HFFc6 (cell line): Measurements from ENCODE around the gene SLC16A8. TPM values are rescaled to one million over a fixed set of nuclear protein-coding genes. Genes with fewer than 3 reads are reported as not detected.
"Not testable (repeated sequence)": the region's sequence is repeated elsewhere in the genome, so short reads cannot be mapped to it uniquely, and the experiment has no call there.

ENCODE experiments used
- DNase-seq: peaks from one replicate; pipeline ENCODE4 v3.0.0-alpha.2; 2018
- H3K27ac Mint-ChIP-seq: 2 replicates; pipeline ENCODE4 v1.8.0; 2020; ENCODE audit warnings: mild to moderate bottlenecking, mixed read lengths
- H3K27me3 Mint-ChIP-seq: 2 replicates; pipeline ENCODE4 v1.8.0; 2021; ENCODE audit warnings: mild to moderate bottlenecking, moderate library complexity, mixed read lengths; ENCODE audit not compliant: insufficient read depth
- H3K36me3 Mint-ChIP-seq: 2 replicates; pipeline ENCODE4 v1.8.0; 2021; ENCODE audit warnings: low read depth, mixed read lengths
- H3K4me1 Mint-ChIP-seq: 2 replicates; pipeline ENCODE4 v1.8.0; 2020; ENCODE audit warnings: low read depth, mixed read lengths
- H3K4me3 Mint-ChIP-seq: 2 replicates; pipeline ENCODE4 v1.8.0; 2020; ENCODE audit warnings: mild to moderate bottlenecking, moderate library complexity, mixed read lengths
- H3K9me3 Mint-ChIP-seq: 2 replicates; pipeline ENCODE4 v1.8.0; 2020; ENCODE audit warnings: mild to moderate bottlenecking, mixed read lengths
- CTCF ChIP-seq: fragments of 200-600 bp; sonication (generic); IDR thresholded peaks from 2 replicates; pipeline ENCODE4 v1.5.0; 2021; ENCODE audit warnings: antibody characterized with exemption, mild to moderate bottlenecking
- total RNA-seq, 6 experiments: library from RNA; stranded (reverse); fragmentation: NEBNext Ultra II Directional; extraction: Animal tissue kit (Norgen Biotek cat#: 25700); gene quantifications; 2 replicates in 1 of 6; 3 replicates in 5 of 6; pipeline ENCODE4 v1.2.3, GENCODE V29; 2021

The SLC16A8 gene
- total RNA-seq, 6 experiments from 2014 or later = not detected

- no peaks in the 10 kb centered on the region for H3K36me3 Mint-ChIP-seq
- no peaks in the 10 kb centered on the region for H3K4me1 Mint-ChIP-seq
- H3K27ac Mint-ChIP-seq = no peak overlapping the region
- DNase-seq = no peak
- TF ChIP-seq CTCF = no peak
- H3K9me3 Mint-ChIP-seq = no peaks in the 10 kb centered on the region
- no peak overlapping the region for H3K4me3 Mint-ChIP-seq
- H3K27me3 Mint-ChIP-seq = peaks cover 11% of the 10 kb centered on the region; the same call in 1 of the 2 replicates
Observed at GRCh38 chr22:38079804-38080203, 4.2 kb downstream of the SLC16A8 start.

GRCh38 chr22:38079208-38079607, 4.8 kb downstream of the SLC16A8 start:
- DNase-seq, H3K9me3 Mint-ChIP-seq, H3K4me1 Mint-ChIP-seq, H3K36me3 Mint-ChIP-seq, H3K4me3 Mint-ChIP-seq, H3K27ac Mint-ChIP-seq: not testable (repeated sequence)
- H3K27me3 Mint-ChIP-seq = peaks cover 11% of the 10 kb centered on the region; the same call in 1 of the 2 replicates

GRCh38 chr22:38078046-38078840, 5.7 kb downstream of the SLC16A8 start:
- DNase-seq = no peak
- Mint-ChIP-seq H3K27ac (no peak overlapping the region), H3K36me3 (no peaks in the 10 kb centered on the region), H3K4me1 (no peaks in the 10 kb centered on the region), H3K9me3 (no peaks in the 10 kb centered on the region), H3K27me3 (peaks cover 8% of the 10 kb centered on the region; the same call in 1 of the 2 replicates), H3K4me3 (no peak overlapping the region)
- no peak for TF ChIP-seq CTCF

GRCh38 chr22:38077595-38077994, 6.4 kb downstream of the SLC16A8 start:
- Mint-ChIP-seq H3K4me1 (no peaks in the 10 kb centered on the region), H3K27ac (no peak overlapping the region), H3K36me3 (no peaks in the 10 kb centered on the region), H3K4me3 (no peak overlapping the region), H3K27me3 (peaks cover 6% of the 10 kb centered on the region; the same call in 1 of the 2 replicates), H3K9me3 (no peaks in the 10 kb centered on the region)
- no peak for TF ChIP-seq CTCF
- no peak for DNase-seq

- Mint-ChIP-seq H3K4me3 (no peak overlapping the region), H3K27ac (no peak overlapping the region), H3K36me3 (no peaks in the 10 kb centered on the region), H3K9me3 (no peaks in the 10 kb centered on the region), H3K27me3 (peaks cover 6% of the 10 kb centered on the region), H3K4me1 (no peaks in the 10 kb centered on the region)
- DNase-seq = no peak
- TF ChIP-seq CTCF = no peak
Observed at GRCh38 chr22:38077096-38077495, 6.9 kb downstream of the SLC16A8 start.

GRCh38 chr22:38075961-38076360, 8.0 kb downstream of the SLC16A8 start:
- Mint-ChIP-seq H3K9me3 (no peaks in the 10 kb centered on the region), H3K4me3 (no peak overlapping the region), H3K4me1 (no peaks in the 10 kb centered on the region), H3K36me3 (no peaks in the 10 kb centered on the region), H3K27me3 (peaks cover 6% of the 10 kb centered on the region), H3K27ac (no peak overlapping the region)
- no peak for DNase-seq
- no peak for TF ChIP-seq CTCF
